HepG2 (cell line): ENCODE measurements around the gene CYB5D1. TPM values are rescaled to one million over a fixed set of nuclear protein-coding genes. Genes with fewer than 3 reads are reported as not detected.

Experiments
- ATRX ChIP-seq: sonication (generic); formaldehyde crosslinking; IDR thresholded peaks from 2 replicates; pipeline ENCODE4 v1.4.0; 2020; ENCODE audit warnings: missing genetic modification reagents, borderline replicate concordance
- FLYWCH1 ChIP-seq: sonication (generic); formaldehyde crosslinking; IDR thresholded peaks from 2 replicates; pipeline ENCODE4 v1.8.1; 2023; ENCODE audit warnings: mild to moderate bottlenecking, missing genetic modification reagents
- MYC ChIP-seq: sonication (generic); formaldehyde crosslinking; IDR thresholded peaks from 2 replicates; pipeline ENCODE4 v1.9.0; 2021; ENCODE audit warnings: missing genetic modification reagents, borderline replicate concordance
- ZBTB25 ChIP-seq: IDR thresholded peaks from 2 replicates; pipeline ENCODE4 v1.6.1; 2018; ENCODE audit warnings: missing genetic modification reagents
- ZBTB4 ChIP-seq: sonication (generic); formaldehyde crosslinking; IDR thresholded peaks from 2 replicates; pipeline ENCODE4 v1.4.0; 2020; ENCODE audit warnings: missing genetic modification reagents, mild to moderate bottlenecking, borderline replicate concordance
- ZEB1 ChIP-seq: IDR thresholded peaks from 2 replicates; pipeline ENCODE4 v1.6.1; 2012; ENCODE audit warnings: mild to moderate bottlenecking, low read depth, inconsistent platforms; ENCODE audit not compliant: insufficient replicate concordance
- ZFY ChIP-seq: sonication (generic); formaldehyde crosslinking; IDR thresholded peaks from 2 replicates; pipeline ENCODE4 v1.4.0; 2020; ENCODE audit warnings: missing genetic modification reagents
- ZNF605 ChIP-seq: sonication (generic); formaldehyde crosslinking; IDR thresholded peaks from 2 replicates; pipeline ENCODE4 v1.8.0; 2022; ENCODE audit warnings: mild to moderate bottlenecking, missing genetic modification reagents
- polyA plus RNA-seq, 8 experiments: library from polyadenylated mRNA; depleted of rRNA in 3 of 8; stranded (reverse) in 7 of 8; unstranded in 1 of 8; fragments of >200 nt; fragmentation: Illumina TruSeq in 4 of 8; extraction: Trizol in 4 of 8; gene quantifications; 2 replicates each; pipeline versions ENCODE4 v1.2.1 to v1.2.3, GENCODE V29; 2011 to 2016; ENCODE audit warnings: low read depth in 4 of 8, missing spikeins in 1 of 8, mixed read lengths in 1 of 8; ENCODE audit not compliant: insufficient read depth in 1 of 8
- total RNA-seq, 5 experiments: library from RNA; depleted of rRNA; stranded (reverse); fragments of >200 nt; fragmentation: Illumina TruSeq; extraction: Trizol; gene quantifications; 2 replicates each; pipeline ENCODE4 v1.2.3, GENCODE V29; 2016; ENCODE audit warnings: low read depth in 1 of 5
- TF ChIP-seq, protein P1 (sequence below): sonication (generic); formaldehyde crosslinking; IDR thresholded peaks from 2 replicates; pipeline ENCODE4 v1.4.0; 2020; ENCODE audit warnings: missing genetic modification reagents, borderline replicate concordance
- TF ChIP-seq, protein P2 (sequence below): sonication (generic); formaldehyde crosslinking; IDR thresholded peaks from 2 replicates; pipeline ENCODE4 v1.4.0; 2020; ENCODE audit warnings: low read depth, mild to moderate bottlenecking, missing genetic modification reagents
- TF ChIP-seq, protein P3 (sequence below): sonication (generic); formaldehyde crosslinking; IDR thresholded peaks from 2 replicates; pipeline ENCODE4 v1.4.0; 2020; ENCODE audit warnings: missing genetic modification reagents
- TF ChIP-seq, protein P4 (sequence below): sonication (generic); formaldehyde crosslinking; IDR thresholded peaks from 2 replicates; pipeline ENCODE4 v1.4.0; 2020; ENCODE audit warnings: missing genetic modification reagents
- TF ChIP-seq, protein P5 (sequence below): IDR thresholded peaks from 2 replicates; pipeline ENCODE4 v1.6.1; 2012; ENCODE audit warnings: low read length, improper control_type of control experiment

The CYB5D1 gene
- total and polyA plus RNA-seq, 2 of the 13 experiments (the other 11 are each of a cell fraction or from before 2014, with no cell fraction given): 8.9 to 17.0 TPM

GRCh38 chr17:7857713-7858521, at the start of gene CYB5D1 (continued):
- TF ChIP-seq, protein P1, sequence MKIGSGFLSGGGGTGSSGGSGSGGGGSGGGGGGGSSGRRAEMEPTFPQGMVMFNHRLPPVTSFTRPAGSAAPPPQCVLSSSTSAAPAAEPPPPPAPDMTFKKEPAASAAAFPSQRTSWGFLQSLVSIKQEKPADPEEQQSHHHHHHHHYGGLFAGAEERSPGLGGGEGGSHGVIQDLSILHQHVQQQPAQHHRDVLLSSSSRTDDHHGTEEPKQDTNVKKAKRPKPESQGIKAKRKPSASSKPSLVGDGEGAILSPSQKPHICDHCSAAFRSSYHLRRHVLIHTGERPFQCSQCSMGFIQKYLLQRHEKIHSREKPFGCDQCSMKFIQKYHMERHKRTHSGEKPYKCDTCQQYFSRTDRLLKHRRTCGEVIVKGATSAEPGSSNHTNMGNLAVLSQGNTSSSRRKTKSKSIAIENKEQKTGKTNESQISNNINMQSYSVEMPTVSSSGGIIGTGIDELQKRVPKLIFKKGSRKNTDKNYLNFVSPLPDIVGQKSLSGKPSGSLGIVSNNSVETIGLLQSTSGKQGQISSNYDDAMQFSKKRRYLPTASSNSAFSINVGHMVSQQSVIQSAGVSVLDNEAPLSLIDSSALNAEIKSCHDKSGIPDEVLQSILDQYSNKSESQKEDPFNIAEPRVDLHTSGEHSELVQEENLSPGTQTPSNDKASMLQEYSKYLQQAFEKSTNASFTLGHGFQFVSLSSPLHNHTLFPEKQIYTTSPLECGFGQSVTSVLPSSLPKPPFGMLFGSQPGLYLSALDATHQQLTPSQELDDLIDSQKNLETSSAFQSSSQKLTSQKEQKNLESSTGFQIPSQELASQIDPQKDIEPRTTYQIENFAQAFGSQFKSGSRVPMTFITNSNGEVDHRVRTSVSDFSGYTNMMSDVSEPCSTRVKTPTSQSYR (CRISPR knock-in tag): no peak
- peak; percentile 57; the same call in 1 of the 2 replicates for TF ChIP-seq MYC (CRISPR knock-in tag)
- no peak for TF ChIP-seq ATRX (CRISPR knock-in tag)
- TF ChIP-seq ZNF605 (CRISPR knock-in tag): peak; percentile 71
- no peak for TF ChIP-seq ZBTB25 (CRISPR knock-in tag)
- TF ChIP-seq, protein P2, sequence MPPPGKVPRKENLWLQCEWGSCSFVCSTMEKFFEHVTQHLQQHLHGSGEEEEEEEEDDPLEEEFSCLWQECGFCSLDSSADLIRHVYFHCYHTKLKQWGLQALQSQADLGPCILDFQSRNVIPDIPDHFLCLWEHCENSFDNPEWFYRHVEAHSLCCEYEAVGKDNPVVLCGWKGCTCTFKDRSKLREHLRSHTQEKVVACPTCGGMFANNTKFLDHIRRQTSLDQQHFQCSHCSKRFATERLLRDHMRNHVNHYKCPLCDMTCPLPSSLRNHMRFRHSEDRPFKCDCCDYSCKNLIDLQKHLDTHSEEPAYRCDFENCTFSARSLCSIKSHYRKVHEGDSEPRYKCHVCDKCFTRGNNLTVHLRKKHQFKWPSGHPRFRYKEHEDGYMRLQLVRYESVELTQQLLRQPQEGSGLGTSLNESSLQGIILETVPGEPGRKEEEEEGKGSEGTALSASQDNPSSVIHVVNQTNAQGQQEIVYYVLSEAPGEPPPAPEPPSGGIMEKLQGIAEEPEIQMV (CRISPR knock-in tag): peak; percentile 95
- peak; percentile 76 for TF ChIP-seq ZFY (CRISPR knock-in tag)
- TF ChIP-seq, protein P3, sequence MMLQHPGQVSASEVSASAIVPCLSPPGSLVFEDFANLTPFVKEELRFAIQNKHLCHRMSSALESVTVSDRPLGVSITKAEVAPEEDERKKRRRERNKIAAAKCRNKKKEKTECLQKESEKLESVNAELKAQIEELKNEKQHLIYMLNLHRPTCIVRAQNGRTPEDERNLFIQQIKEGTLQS: no peak
- TF ChIP-seq, protein P4, sequence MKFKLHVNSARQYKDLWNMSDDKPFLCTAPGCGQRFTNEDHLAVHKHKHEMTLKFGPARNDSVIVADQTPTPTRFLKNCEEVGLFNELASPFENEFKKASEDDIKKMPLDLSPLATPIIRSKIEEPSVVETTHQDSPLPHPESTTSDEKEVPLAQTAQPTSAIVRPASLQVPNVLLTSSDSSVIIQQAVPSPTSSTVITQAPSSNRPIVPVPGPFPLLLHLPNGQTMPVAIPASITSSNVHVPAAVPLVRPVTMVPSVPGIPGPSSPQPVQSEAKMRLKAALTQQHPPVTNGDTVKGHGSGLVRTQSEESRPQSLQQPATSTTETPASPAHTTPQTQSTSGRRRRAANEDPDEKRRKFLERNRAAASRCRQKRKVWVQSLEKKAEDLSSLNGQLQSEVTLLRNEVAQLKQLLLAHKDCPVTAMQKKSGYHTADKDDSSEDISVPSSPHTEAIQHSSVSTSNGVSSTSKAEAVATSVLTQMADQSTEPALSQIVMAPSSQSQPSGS (CRISPR knock-in tag): no peak; the same call in 1 of the 2 replicates
- TF ChIP-seq FLYWCH1 (CRISPR knock-in tag): no peak
- no peak for TF ChIP-seq ZBTB4 (CRISPR knock-in tag)
- TF ChIP-seq, protein P5, sequence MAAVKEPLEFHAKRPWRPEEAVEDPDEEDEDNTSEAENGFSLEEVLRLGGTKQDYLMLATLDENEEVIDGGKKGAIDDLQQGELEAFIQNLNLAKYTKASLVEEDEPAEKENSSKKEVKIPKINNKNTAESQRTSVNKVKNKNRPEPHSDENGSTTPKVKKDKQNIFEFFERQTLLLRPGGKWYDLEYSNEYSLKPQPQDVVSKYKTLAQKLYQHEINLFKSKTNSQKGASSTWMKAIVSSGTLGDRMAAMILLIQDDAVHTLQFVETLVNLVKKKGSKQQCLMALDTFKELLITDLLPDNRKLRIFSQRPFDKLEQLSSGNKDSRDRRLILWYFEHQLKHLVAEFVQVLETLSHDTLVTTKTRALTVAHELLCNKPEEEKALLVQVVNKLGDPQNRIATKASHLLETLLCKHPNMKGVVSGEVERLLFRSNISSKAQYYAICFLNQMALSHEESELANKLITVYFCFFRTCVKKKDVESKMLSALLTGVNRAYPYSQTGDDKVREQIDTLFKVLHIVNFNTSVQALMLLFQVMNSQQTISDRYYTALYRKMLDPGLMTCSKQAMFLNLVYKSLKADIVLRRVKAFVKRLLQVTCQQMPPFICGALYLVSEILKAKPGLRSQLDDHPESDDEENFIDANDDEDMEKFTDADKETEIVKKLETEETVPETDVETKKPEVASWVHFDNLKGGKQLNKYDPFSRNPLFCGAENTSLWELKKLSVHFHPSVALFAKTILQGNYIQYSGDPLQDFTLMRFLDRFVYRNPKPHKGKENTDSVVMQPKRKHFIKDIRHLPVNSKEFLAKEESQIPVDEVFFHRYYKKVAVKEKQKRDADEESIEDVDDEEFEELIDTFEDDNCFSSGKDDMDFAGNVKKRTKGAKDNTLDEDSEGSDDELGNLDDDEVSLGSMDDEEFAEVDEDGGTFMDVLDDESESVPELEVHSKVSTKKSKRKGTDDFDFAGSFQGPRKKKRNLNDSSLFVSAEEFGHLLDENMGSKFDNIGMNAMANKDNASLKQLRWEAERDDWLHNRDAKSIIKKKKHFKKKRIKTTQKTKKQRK: no peak
- peak; percentile 34 for TF ChIP-seq ZEB1
